HepG2 (cell line): ENCODE measurements around the gene MACROD2.

Experiments
- CTCF ChIP-seq: sonication (generic); formaldehyde crosslinking; IDR thresholded peaks from 2 replicates; pipeline ENCODE4 v1.5.0; 2020; ENCODE audit warnings: mild to moderate bottlenecking, missing genetic modification reagents, moderate library complexity
- FOXK2 ChIP-seq: fragments of 450-650 bp; IDR thresholded peaks from 2 replicates; pipeline ENCODE4 v1.6.1; 2016
- PLSCR1 ChIP-seq: sonication (generic); formaldehyde crosslinking; IDR thresholded peaks from 2 replicates; pipeline ENCODE4 v1.5.0; 2020; ENCODE audit warnings: missing genetic modification reagents, mild to moderate bottlenecking, borderline replicate concordance
- POLR2AphosphoS5 ChIP-seq: IDR thresholded peaks from 2 replicates; pipeline ENCODE4 v1.6.1; 2012; ENCODE audit warnings: low read depth, low read length
- RFXAP ChIP-seq: sonication (generic); formaldehyde crosslinking; IDR thresholded peaks from 2 replicates; pipeline ENCODE4 v1.4.0; 2020; ENCODE audit warnings: missing genetic modification reagents, borderline replicate concordance
- SMYD3 ChIP-seq: sonication (generic); formaldehyde crosslinking; IDR thresholded peaks from 2 replicates; pipeline ENCODE4 v1.8.1; 2023; ENCODE audit warnings: mild to moderate bottlenecking, missing genetic modification reagents
- ZMYM2 ChIP-seq: sonication (generic); formaldehyde crosslinking; IDR thresholded peaks from 2 replicates; pipeline ENCODE4 v1.8.0; 2022; ENCODE audit warnings: mild to moderate bottlenecking, missing genetic modification reagents
- ZNF747 ChIP-seq: sonication (generic); formaldehyde crosslinking; IDR thresholded peaks from 2 replicates; pipeline ENCODE4 v1.8.1; 2023; ENCODE audit warnings: missing genetic modification reagents, mild to moderate bottlenecking, borderline replicate concordance

GRCh38 chr20:15387228-15387627 is 1391.9 kb downstream of the MACROD2 start:
- TF ChIP-seq ZNF747 (CRISPR knock-in tag) (no peak), PLSCR1 (CRISPR knock-in tag) (no peak), FOXK2 (no peak), ZMYM2 (CRISPR knock-in tag) (no peak), POLR2AphosphoS5 (no peak), CTCF (CRISPR knock-in tag) (no peak), SMYD3 (CRISPR knock-in tag) (no peak), RFXAP (CRISPR knock-in tag) (no peak)
